Measurements from ENCODE around the gene LRMDA. TPM values are rescaled to one million over a fixed set of nuclear protein-coding genes. Genes with fewer than 3 reads are reported as not detected.

LRMDA gene
- total and polyA plus RNA-seq, 4 donors = 12.1 to 40.8 (median 21.6) TPM

GRCh38 chr10:75924309-75924902 is 493.0 kb downstream of the LRMDA start:
- WGBS, 2 donors = 38 to 51% methylated on average over 9 of the region's 9 CpGs
- Histone ChIP-seq H3K36me3 (ENCODE audit: control insufficient read depth in 4 of 4, insufficient read depth in 4 of 4, low read length in 4 of 4) (no peaks in the 10 kb centered on the region), H3K4me1 (ENCODE audit: control insufficient read depth in 5 of 5, insufficient read depth in 5 of 5, low read length in 5 of 5) (peaks cover 0 to 37% (median 16%) of the 10 kb centered on the region in 5 donors), H3K27ac (ENCODE audit: low read depth in 1 of 2, low read length in 1 of 2) (no peak overlapping the region), H3K4me3 (no peak overlapping the region), H3K27me3 (ENCODE audit: control insufficient read depth in 3 of 3, insufficient read depth in 3 of 3, low read length in 2 of 3) (no peaks in the 10 kb centered on the region), H3K9ac (ENCODE audit: insufficient read depth in 1 of 2, low read length in 2 of 2) (no peak overlapping the region), H3K9me3 (ENCODE audit: control insufficient read depth in 4 of 4, insufficient read depth in 3 of 4, low read length in 3 of 4) (no peaks in the 10 kb centered on the region)
- ATAC-seq (ENCODE audit: insufficient read depth, low FRiP score) (no peak), DNase-seq (peak; percentile 24 to 63 (median 37))
- no peak for TF ChIP-seq CTCF (IDR thresholded peaks at IDR 0.05; ENCODE audit: control extremely low read depth, extremely low read depth)

GRCh38 chr10:75925999-75926398 is 494.6 kb downstream of the LRMDA start:
- H3K4me3 ChIP-seq = no peak overlapping the region
- H3K9me3 ChIP-seq (ENCODE audit: control insufficient read depth in 4 of 4, insufficient read depth in 3 of 4, low read length in 3 of 4) = no peaks in the 10 kb centered on the region
- TF ChIP-seq CTCF (IDR thresholded peaks at IDR 0.05; ENCODE audit: control extremely low read depth, extremely low read depth) = no peak
- H3K27ac ChIP-seq (ENCODE audit: low read depth in 1 of 2, low read length in 1 of 2) = no peak overlapping the region
- H3K36me3 ChIP-seq (ENCODE audit: control insufficient read depth in 4 of 4, insufficient read depth in 4 of 4, low read length in 4 of 4) = no peaks in the 10 kb centered on the region
- H3K4me1 ChIP-seq (ENCODE audit: control insufficient read depth in 5 of 5, insufficient read depth in 5 of 5, low read length in 5 of 5) = peaks cover 0 to 37% (median 16%) of the 10 kb centered on the region in 5 donors
- DNase-seq = no peak
- H3K27me3 ChIP-seq (ENCODE audit: control insufficient read depth in 3 of 3, insufficient read depth in 3 of 3, low read length in 2 of 3) = no peaks in the 10 kb centered on the region
- ATAC-seq (ENCODE audit: insufficient read depth, low FRiP score) = no peak
- 92 to 100% methylated on average over 1 of the region's 1 CpG for WGBS, 2 donors
- H3K9ac ChIP-seq (ENCODE audit: insufficient read depth in 1 of 2, low read length in 2 of 2) = no peak overlapping the region

GRCh38 chr10:75926763-75927162 is 495.3 kb downstream of the LRMDA start:
- Histone ChIP-seq H3K36me3 (ENCODE audit: control insufficient read depth in 4 of 4, insufficient read depth in 4 of 4, low read length in 4 of 4) (no peaks in the 10 kb centered on the region), H3K9me3 (ENCODE audit: control insufficient read depth in 4 of 4, insufficient read depth in 3 of 4, low read length in 3 of 4) (no peaks in the 10 kb centered on the region), H3K27me3 (ENCODE audit: control insufficient read depth in 3 of 3, insufficient read depth in 3 of 3, low read length in 2 of 3) (no peaks in the 10 kb centered on the region), H3K4me1 (ENCODE audit: control insufficient read depth in 5 of 5, insufficient read depth in 5 of 5, low read length in 5 of 5) (peaks cover 0 to 37% (median 16%) of the 10 kb centered on the region in 5 donors), H3K4me3 (no peak overlapping the region), H3K27ac (ENCODE audit: low read depth in 1 of 2, low read length in 1 of 2) (no peak overlapping the region), H3K9ac (ENCODE audit: insufficient read depth in 1 of 2, low read length in 2 of 2) (no peak overlapping the region)
- ATAC-seq (ENCODE audit: insufficient read depth, low FRiP score) = no peak
- DNase-seq = peak in 1 of 3 donors; percentile 50
- TF ChIP-seq CTCF (IDR thresholded peaks at IDR 0.05; ENCODE audit: control extremely low read depth, extremely low read depth) = no peak
- 90 to 96% methylated on average over 4 of the region's 4 CpGs for WGBS, 2 donors

- no peak overlapping the region for H3K4me3 ChIP-seq
- DNase-seq = peak; percentile 50 to 94 (median 86)
- 75 to 87% methylated on average over 6 of the region's 6 CpGs for WGBS, 2 donors
- no peaks in the 10 kb centered on the region for H3K36me3 ChIP-seq (ENCODE audit: control insufficient read depth in 4 of 4, insufficient read depth in 4 of 4, low read length in 4 of 4)
- TF ChIP-seq CTCF (IDR thresholded peaks at IDR 0.05; ENCODE audit: control extremely low read depth, extremely low read depth) = no peak
- H3K27ac ChIP-seq (ENCODE audit: low read depth in 1 of 2, low read length in 1 of 2) = no peak overlapping the region
- no peaks in the 10 kb centered on the region for H3K9me3 ChIP-seq (ENCODE audit: control insufficient read depth in 4 of 4, insufficient read depth in 3 of 4, low read length in 3 of 4)
- no peaks in the 10 kb centered on the region for H3K27me3 ChIP-seq (ENCODE audit: control insufficient read depth in 3 of 3, insufficient read depth in 3 of 3, low read length in 2 of 3)
- no peak overlapping the region for H3K9ac ChIP-seq (ENCODE audit: insufficient read depth in 1 of 2, low read length in 2 of 2)
- H3K4me1 ChIP-seq (ENCODE audit: control insufficient read depth in 5 of 5, insufficient read depth in 5 of 5, low read length in 5 of 5) = peaks cover 0 to 37% (median 16%) of the 10 kb centered on the region in 5 donors
- ATAC-seq (ENCODE audit: insufficient read depth, low FRiP score) = no peak
Observed at GRCh38 chr10:75928231-75928630, 496.8 kb downstream of the LRMDA start.

Measured in lung (tissue), 12 donors.